Left kidney (tissue), 2 donors: ENCODE results near the gene DMPK. TPM values are rescaled to one million over a fixed set of nuclear protein-coding genes. Genes with fewer than 3 reads are reported as not detected.
A peak's percentile ranks its signal among the peaks of the same experiment; 100 is the strongest.
"Not testable (repeated sequence)": the region's sequence is repeated elsewhere in the genome, so short reads cannot be mapped to it uniquely, and the experiment has no call there.

ENCODE experiments used
- DNase-seq: peaks from one replicate; pipeline ENCODE4 v3.0.0-alpha.2; 2013
- polyA plus RNA-seq: library from polyadenylated mRNA; unstranded; fragments of 120-200 nt; gene quantifications from one replicate; pipeline ENCODE4 v1.2.1, GENCODE V29; 2013; ENCODE audit not compliant: insufficient read length

The DMPK gene
- polyA plus RNA-seq, 1 donor: 71.9 TPM

GRCh38 chr19:45768984-45769782 is 13.1 kb downstream of the DMPK start, which contains the start of gene SIX5:
Gene SIX5, minus strand, starts transcription at chr19:45769252. Its CDS starts 408 bp downstream, at chr19:45768844.
- peak; percentile 98 for DNase-seq

GRCh38 chr19:45768655-45768983 is 13.7 kb downstream of the DMPK start:
- no peak for DNase-seq

- peak; percentile 68 for DNase-seq
Observed at GRCh38 chr19:45767881-45768654, 14.2 kb downstream of the DMPK start.

DNA sequence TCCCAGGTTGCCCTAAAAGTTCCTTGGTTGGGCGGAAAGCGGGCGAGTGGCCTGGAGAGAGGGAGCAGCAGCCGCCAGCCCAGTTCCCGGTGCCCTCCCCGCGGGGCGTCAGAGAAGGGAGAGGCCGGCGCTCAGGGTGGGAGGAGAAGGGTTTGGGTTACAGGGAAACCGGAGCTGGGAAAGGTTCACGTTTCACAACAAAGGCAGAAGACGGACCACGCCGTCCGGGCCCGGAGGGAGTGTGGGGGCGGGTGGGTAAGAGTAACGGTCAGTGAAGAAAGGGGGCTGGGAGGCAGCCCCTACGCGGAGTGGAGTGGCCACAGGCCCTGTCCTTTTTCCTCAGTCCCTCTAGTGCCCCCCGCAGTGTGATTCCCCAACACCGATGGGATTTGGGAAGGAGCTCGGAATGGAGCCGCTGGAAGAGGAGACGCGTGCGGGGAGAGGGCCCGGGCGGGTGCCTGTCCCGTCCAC is 14.8 kb downstream of the DMPK start:
- peak; percentile 88 for DNase-seq

GRCh38 chr19:45766869-45767346 is 15.4 kb downstream of the DMPK start:
- DNase-seq: no peak

DNA sequence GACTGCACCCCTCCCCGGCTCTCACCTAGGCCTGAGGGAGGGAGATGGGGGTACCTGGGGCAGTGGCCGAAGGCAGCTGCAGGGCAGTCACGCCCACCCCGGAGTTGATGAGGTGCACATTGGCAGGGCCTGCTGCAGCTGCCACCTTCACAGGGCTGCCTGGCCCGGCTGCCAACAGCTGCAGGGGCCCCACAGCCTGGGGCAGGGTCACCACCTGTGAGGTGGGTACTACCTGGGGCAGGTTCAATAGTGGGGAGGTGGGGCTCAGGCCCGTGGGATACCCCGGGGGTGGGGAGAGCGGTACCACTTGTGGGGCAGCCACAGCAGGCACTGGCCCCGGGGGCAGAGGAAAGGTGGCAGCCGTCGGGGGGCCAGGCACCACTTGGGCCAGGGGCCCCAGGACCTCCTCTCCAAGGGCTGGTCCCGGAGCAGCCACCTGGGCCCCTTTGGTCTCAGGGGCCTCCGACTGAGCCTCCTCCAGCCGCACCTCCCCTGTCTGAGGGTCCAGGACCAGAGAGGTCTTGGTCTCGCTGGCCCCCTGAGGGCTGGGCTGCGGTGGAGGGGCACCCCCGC is 15.9 kb downstream of the DMPK start:
- DNase-seq: no peak

DNA sequence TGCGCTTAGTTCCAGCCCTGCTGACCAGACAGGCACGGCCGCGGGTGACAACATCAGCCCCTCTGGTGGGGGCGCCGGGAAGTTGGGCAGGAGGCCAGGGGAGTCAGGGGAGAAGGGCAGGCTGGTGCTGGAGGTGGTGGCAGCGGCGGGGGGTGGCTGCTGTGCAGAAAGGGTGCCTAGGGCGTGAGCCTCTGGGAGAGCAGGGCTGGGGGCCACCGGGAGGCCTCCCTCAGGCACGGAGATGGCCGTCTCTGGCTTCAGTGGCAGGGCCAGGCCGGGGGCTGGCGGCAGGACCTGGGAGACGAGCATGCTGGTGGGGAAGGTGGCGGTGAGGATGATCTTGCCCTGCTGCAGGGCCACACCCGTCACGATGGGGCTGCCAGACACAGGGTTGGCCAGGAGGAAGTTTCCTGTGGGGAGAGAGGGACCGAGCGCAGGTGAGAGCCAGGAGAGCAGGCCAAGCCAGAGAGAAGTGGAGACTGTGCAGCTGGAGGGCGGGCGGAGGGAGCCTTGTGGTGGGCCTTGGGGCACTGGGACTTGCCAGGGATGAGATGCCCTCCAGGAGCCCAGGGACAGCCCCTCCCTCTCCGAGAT is 16.5 kb downstream of the DMPK start:
- DNase-seq: no peak

GRCh38 chr19:45764945-45765701 is 17.2 kb downstream of the DMPK start:
- DNase-seq: no peak

GRCh38 chr19:45764475-45764874 is 17.8 kb downstream of the DMPK start:
- no peak for DNase-seq

DNA sequence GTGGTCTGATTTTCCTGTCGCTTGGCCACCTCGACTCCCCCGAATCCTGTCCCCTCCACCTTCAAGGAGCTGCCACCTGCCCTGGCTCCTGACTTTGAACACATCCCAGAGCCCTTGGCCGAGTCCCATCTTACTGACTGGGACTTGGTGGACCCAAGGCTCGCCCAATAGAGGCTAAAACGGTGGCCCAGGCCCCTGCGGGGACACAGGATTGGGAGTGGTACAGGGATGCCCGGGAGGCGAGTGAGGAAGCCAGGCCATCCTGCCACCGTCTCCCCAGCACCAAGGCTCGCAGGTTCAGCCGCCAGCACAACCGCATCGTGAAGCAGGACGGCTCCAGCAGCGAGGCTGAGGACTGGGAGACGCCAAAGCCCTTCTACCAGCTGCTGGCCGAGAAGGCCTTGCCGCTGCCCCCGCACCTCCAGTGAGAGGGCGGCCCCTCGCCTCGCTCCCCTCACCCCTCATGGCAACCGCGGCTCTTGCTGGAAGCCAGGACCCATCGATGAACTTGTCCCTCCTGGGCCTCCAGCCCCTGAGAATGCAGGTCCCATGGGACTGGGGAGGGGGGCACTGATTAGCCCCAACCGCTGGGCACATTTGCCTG is 18.5 kb downstream of the DMPK start:
- DNase-seq: no peak

- DNase-seq: no peak
Observed at GRCh38 chr19:45762870-45763631, 19.2 kb downstream of the DMPK start.

DNA sequence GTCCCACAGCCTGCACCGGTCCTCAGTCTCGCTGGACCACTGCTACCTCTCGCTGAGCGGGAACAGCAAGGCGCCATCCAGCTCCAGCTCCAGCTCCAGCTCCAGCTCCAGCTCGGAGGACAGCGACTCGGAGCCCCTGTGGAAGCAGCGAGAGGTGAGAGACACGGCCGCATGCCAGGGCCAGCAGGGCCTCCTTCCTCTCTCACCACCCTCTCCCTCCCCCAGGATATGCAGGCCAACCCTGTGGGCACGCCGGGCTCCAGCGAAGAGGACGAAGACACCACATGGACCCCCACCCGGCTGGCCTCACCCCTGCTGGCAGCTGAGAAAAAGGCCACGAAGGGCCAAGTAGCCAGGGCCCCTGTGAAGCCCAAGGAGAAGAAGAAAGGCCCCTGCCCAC is 20.6 kb downstream of the DMPK start:
- no peak for DNase-seq

- DNase-seq: no peak
Observed at GRCh38 chr19:45758921-45759320, 23.4 kb downstream of the DMPK start.

DNA sequence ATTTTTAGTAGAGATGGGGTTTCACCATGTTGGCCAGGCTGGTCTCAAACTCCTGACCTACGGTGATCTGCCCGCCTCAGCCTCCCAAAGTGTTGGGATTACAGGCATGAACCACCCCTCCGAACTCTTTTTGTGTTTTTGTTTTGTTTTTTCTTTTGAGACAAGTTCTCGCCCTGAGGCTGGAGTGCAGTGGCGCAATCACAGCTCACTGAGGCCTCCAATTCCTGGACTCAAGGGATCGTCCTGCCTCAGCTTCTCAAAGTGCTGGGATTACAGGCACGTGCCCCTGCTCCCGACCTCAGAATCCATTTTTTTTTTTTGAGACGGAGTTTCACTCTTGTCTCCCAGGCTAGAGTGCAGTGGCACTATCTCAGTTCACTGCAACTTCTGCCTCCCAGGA is 24.6 kb downstream of the DMPK start:
- no peak for DNase-seq

GRCh38 chr19:45754323-45754722 is 28.0 kb downstream of the DMPK start:
- no peak for DNase-seq

DNA sequence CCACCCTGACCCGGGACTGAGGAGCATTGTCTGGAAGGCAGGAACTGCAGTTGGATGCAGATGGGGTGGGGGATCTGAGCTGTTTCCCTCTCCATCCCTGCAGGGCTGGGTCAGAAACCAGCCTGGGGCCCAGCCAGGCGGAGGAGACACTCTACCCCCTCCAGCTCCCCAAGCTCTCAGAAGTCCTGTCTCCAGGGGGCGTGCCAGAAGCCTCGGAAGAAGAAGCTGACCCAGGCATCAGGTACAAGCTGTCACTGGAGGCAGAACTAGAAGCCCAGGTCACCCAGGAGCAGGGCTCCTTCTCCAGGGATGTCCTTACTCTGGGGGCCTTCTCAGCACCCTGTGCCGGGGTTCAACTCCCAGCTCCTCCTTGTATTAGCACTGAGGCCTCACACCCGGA is 28.7 kb downstream of the DMPK start:
- DNase-seq: no peak

- no peak for DNase-seq
Observed at GRCh38 chr19:45752639-45753038, 29.7 kb downstream of the DMPK start.

- not testable (repeated sequence) for DNase-seq
Observed at GRCh38 chr19:45751483-45751882, 30.8 kb downstream of the DMPK start.

DNA sequence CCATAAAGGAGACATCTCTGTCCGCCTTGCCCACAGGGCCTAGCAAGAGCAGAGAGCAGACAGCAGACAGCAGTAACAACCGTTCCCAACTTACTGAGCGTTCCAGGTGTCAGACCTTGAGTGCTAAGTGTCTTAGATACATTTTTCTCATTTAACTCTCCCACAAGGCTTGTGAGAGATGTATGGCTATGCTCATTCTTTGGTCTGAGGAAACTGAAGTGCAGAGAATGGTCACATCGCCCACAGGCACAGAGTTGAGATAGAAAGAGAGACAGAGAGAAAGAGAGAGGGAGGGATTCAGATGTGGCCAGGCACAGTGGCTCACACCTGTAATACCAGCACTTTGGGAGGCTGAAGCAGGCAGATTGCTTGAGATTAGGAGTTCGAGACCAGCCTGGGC is 34.8 kb downstream of the DMPK start:
- DNase-seq: no peak

- DNase-seq: no peak
Observed at GRCh38 chr19:45746866-45747265, 35.4 kb downstream of the DMPK start.

DNA sequence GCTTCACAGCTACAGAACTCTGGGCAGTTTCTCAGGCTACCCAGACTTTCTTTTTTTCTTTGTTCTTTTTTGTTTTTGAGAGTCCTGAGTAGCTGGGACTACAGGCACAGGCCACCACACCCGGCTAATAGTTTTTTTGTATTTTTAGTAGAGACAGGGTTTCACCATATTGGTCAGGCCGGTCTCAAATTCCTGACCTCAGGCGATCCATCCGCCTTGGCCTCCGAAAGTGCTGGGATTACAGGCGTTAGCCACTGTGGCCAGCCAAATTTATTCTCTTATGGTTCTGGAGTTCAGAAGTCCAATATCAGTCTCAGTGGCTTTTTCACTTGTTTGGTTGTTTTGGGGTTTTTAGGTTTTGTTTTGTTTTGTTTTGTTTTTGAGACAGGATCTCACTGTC is 36.7 kb downstream of the DMPK start:
- DNase-seq: no peak
